Panc1 (cell line): ENCODE data around the gene WNK1. TPM values are rescaled to one million over a fixed set of nuclear protein-coding genes. Genes with fewer than 3 reads are reported as not detected.

Experiments
- ATAC-seq: fragments of 200-7000 bp; cut with Tn5 transposase; 2 replicates; pipeline ENCODE4 v1.9.1; 2020; ENCODE audit warnings: mild to moderate bottlenecking, moderate library complexity
- BruUV-seq: library from RNA; stranded (reverse); fragments of 400-500 nt; replicated peaks from 2 replicates; lab custom pipeline; 2021; lab: Mats Ljungman, UMichigan
- CTCF ChIA-PET: fragments of 300-600 bp; sonication (Branson Sonifier 250); formaldehyde crosslinking; loops from one replicate; lab custom pipeline; 2022; ENCODE audit warnings: antibody characterized with exemption; lab: Charles Lee
- POLR2A ChIA-PET: fragments of 300-600 bp; sonication (Branson Sonifier 250); formaldehyde crosslinking; loops from one replicate; lab custom pipeline; 2022; ENCODE audit warnings: antibody characterized with exemption; lab: Charles Lee
- DNase-seq: peaks from one replicate; pipeline ENCODE4 v3.0.0-alpha.2; 2010; ENCODE audit warnings: low read depth, low spot score
- H3K27ac ChIP-seq: 2 replicates; pipeline ENCODE4 v1.5.1; 2011; ENCODE audit warnings: mild to moderate bottlenecking, low read length, inconsistent platforms
- H3K27me3 ChIP-seq: fragments of 200-500 bp; sonication (Bioruptor generic); 2 replicates; pipeline ENCODE4 v1.6.0; 2014; ENCODE audit warnings: low read length, inconsistent platforms; ENCODE audit not compliant: control insufficient read depth, insufficient read depth
- H3K36me3 ChIP-seq: fragments of 200-500 bp; sonication (Bioruptor generic); 2 replicates; pipeline ENCODE4 v1.5.1; 2014; ENCODE audit warnings: inconsistent platforms, mild to moderate bottlenecking, low read length, moderate library complexity; ENCODE audit not compliant: control insufficient read depth, insufficient read depth
- H3K4me1 ChIP-seq: 2 replicates; pipeline ENCODE4 v1.5.1; 2011; ENCODE audit warnings: inconsistent platforms, mild to moderate bottlenecking, low read length, moderate library complexity; ENCODE audit not compliant: control insufficient read depth, insufficient read depth
- H3K4me3 ChIP-seq, 2 experiments: 2 replicates each; pipeline ENCODE4 v1.5.1; 2011 to 2012; ENCODE audit warnings: low read depth in 2 of 2, low read length in 2 of 2, mild to moderate bottlenecking in 2 of 2, inconsistent platforms in 1 of 2, moderate library complexity in 1 of 2
- H3K9me3 ChIP-seq: fragments of 200-500 bp; sonication (Bioruptor generic); 2 replicates; pipeline ENCODE4 v1.5.1; 2014; ENCODE audit warnings: low read depth, mild to moderate bottlenecking, inconsistent platforms, low read length, moderate library complexity; ENCODE audit not compliant: control insufficient read depth, insufficient read depth
- CTCF ChIP-seq: fragments of 450-650 bp; IDR thresholded peaks from 2 replicates; pipeline ENCODE4 v1.5.1; 2017; ENCODE audit warnings: mild to moderate bottlenecking
- POLR2AphosphoS5 ChIP-seq: IDR thresholded peaks from 2 replicates; pipeline ENCODE4 v1.6.1; 2012; ENCODE audit warnings: mild to moderate bottlenecking, low read depth, low read length, moderate library complexity
- REST ChIP-seq, 2 experiments: IDR thresholded peaks; 2 replicates each; pipeline ENCODE4 v1.6.1; 2011 to 2012; ENCODE audit warnings: low read depth in 2 of 2, control low read depth in 1 of 2, low read length in 1 of 2, mild to moderate bottlenecking in 1 of 2, moderate library complexity in 1 of 2; ENCODE audit not compliant: insufficient read depth in 1 of 2
- SIN3A ChIP-seq: IDR thresholded peaks from 2 replicates; pipeline ENCODE4 v1.6.1; 2012; ENCODE audit warnings: low read depth, mild to moderate bottlenecking, low read length, moderate library complexity, borderline replicate concordance; ENCODE audit not compliant: insufficient read depth
- TCF7L2 ChIP-seq: IDR thresholded peaks from 2 replicates; pipeline ENCODE4 v1.6.1; 2011; ENCODE audit warnings: mild to moderate bottlenecking, low read depth, low read length, inconsistent platforms
- in situ Hi-C: cut with HindIII; loops from 2 replicates; pipeline ENCODE4 v1.10.0; 2016; ENCODE audit warnings: low sequenced_read_pairs, low pct_unique_long_range_greater_than_20kb
- intact Hi-C: fragments of 100-400 bp; cut with micrococcal nuclease; formaldehyde crosslinking; loops from one replicate; pipeline ENCODE4 v1.10.0; 2022; ENCODE audit not compliant: unreplicated experiment
- total RNA-seq: library from RNA; stranded (reverse); gene quantifications from one replicate; pipeline ENCODE4 v1.2.1, GENCODE V29; 2021; ENCODE audit not compliant: unreplicated experiment

WNK1 gene
- total RNA-seq, 1 experiment from 2014 or later, result 181 TPM

- H3K9me3 ChIP-seq, result no peaks in the 10 kb centered on the region
- no peak for DNase-seq
- in situ Hi-C loops (no loop called here), intact Hi-C loops (no loop called here)
- no peak for ATAC-seq
- ChIA-PET CTCF (no interaction called here), POLR2A (no interaction called here)
- H3K27ac ChIP-seq, result no peak overlapping the region
- no TSS peak for BruUV-seq
- peaks cover 8% of the 10 kb centered on the region for H3K36me3 ChIP-seq
- TF ChIP-seq TCF7L2 (no peak), REST (IDR thresholded peaks at IDR 0.05; ENCODE audit: insufficient read depth in 1 of 2, low read depth in 2 of 2, low read length in 1 of 2) (no peak), CTCF (no peak), SIN3A (no peak), POLR2AphosphoS5 (no peak)
- H3K4me3 ChIP-seq, result no peak overlapping the region
- no peaks in the 10 kb centered on the region for H3K27me3 ChIP-seq
- H3K4me1 ChIP-seq, result peaks cover 4% of the 10 kb centered on the region; the same call in 1 of the 2 replicates
These were observed 100.5 kb downstream of the WNK1 start for GRCh38 chr12:852864-853263.

- no TSS peak for BruUV-seq
- in situ Hi-C loops, result no loop called here
- CTCF ChIA-PET, result no interaction called here
- no peak for TF ChIP-seq TCF7L2
- TF ChIP-seq POLR2AphosphoS5, result no peak
- TF ChIP-seq SIN3A, result no peak
- TF ChIP-seq CTCF, result no peak
- no peak for TF ChIP-seq REST (IDR thresholded peaks at IDR 0.05; ENCODE audit: insufficient read depth in 1 of 2, low read depth in 2 of 2, low read length in 1 of 2)
- ATAC-seq (no peak), DNase-seq (no peak)
- intact Hi-C loops, result no loop called here
- POLR2A ChIA-PET, result no interaction called here
- Histone ChIP-seq H3K27ac (no peak overlapping the region), H3K4me1 (no peaks in the 10 kb centered on the region; the same call in 1 of the 2 replicates), H3K36me3 (peaks cover 29% of the 10 kb centered on the region), H3K27me3 (no peaks in the 10 kb centered on the region), H3K4me3 (no peak overlapping the region), H3K9me3 (no peaks in the 10 kb centered on the region)
These were observed 105.2 kb downstream of the WNK1 start for GRCh38 chr12:857611-858010.
